OCI-LY1 (cell line): Measurements from ENCODE around the gene EFCC1.

Experiments
- EZH2 ChIP-seq: fragments of 200-600 bp; sonication (generic), shearing (Covaris generic); IDR thresholded peaks from 2 replicates; pipeline ENCODE4 v1.8.0; 2017; ENCODE audit warnings: borderline replicate concordance, mixed run types, mild to moderate bottlenecking, antibody characterized with exemption, low read length, moderate library complexity, mixed read lengths
- TF ChIP-seq, protein P1 (sequence below): fragments of 200-600 bp; sonication (generic), shearing (Covaris generic); IDR thresholded peaks from 2 replicates; pipeline ENCODE4 v1.5.1; 2017; ENCODE audit warnings: mild to moderate bottlenecking, antibody characterized with exemption, low read length, moderate library complexity, mixed read lengths

GRCh38 chr3:129017484-129017899 lies 16.4 kb downstream of the EFCC1 start:
- TF ChIP-seq, protein P1, sequence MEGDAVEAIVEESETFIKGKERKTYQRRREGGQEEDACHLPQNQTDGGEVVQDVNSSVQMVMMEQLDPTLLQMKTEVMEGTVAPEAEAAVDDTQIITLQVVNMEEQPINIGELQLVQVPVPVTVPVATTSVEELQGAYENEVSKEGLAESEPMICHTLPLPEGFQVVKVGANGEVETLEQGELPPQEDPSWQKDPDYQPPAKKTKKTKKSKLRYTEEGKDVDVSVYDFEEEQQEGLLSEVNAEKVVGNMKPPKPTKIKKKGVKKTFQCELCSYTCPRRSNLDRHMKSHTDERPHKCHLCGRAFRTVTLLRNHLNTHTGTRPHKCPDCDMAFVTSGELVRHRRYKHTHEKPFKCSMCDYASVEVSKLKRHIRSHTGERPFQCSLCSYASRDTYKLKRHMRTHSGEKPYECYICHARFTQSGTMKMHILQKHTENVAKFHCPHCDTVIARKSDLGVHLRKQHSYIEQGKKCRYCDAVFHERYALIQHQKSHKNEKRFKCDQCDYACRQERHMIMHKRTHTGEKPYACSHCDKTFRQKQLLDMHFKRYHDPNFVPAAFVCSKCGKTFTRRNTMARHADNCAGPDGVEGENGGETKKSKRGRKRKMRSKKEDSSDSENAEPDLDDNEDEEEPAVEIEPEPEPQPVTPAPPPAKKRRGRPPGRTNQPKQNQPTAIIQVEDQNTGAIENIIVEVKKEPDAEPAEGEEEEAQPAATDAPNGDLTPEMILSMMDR: no peak
- no peak for TF ChIP-seq EZH2
